ENCODE data around the gene PLD6.
"Not testable (repeated sequence)": the region's sequence is repeated elsewhere in the genome, so short reads cannot be mapped to it uniquely, and the experiment has no call there.

Gene PLD6, protein sequence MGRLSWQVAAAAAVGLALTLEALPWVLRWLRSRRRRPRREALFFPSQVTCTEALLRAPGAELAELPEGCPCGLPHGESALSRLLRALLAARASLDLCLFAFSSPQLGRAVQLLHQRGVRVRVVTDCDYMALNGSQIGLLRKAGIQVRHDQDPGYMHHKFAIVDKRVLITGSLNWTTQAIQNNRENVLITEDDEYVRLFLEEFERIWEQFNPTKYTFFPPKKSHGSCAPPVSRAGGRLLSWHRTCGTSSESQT

DNA sequence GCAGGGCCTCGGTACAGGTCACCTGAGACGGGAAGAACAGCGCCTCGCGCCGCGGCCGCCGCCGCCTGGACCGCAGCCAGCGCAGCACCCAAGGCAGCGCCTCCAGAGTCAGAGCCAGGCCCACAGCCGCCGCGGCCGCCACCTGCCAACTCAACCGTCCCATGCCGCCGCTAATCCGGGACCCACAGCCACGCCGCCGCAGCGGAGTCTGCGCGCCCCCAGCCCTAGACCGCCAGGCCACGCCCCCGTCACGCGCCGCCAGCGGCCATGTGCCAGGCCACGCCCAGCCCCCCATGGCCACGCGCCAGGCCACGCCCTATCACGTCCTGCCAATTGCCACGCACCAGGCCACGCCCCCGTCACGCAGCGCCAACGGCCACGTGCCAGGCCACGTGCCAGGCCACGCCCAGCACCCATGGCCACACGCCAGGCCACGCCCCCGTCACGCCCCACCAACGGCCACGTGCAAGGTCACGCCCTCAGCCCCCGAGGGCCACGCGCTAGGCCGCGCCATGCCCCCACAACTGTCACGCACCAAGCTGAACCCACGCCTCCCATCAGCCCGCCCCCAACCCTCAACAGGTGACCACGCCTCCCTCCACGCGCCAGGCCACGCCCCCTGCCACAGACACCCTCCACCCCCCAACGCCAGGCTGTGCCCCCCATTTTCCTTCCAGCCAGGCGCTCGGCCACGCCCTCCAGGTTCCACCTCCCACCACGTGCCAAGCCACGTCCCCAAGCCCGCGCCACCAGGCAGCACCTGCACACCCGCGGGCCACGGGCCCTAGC lies at the start of gene PLD6:
Gene PLD6, minus strand, starts transcription at position 210 of the 789 bp plus-strand sequence. Its CDS starts 47 bp downstream, at position 163.
- DNase-seq (ENCODE audit: low read depth in 2 of 2), result peak; percentile 87 to 94

DNA sequence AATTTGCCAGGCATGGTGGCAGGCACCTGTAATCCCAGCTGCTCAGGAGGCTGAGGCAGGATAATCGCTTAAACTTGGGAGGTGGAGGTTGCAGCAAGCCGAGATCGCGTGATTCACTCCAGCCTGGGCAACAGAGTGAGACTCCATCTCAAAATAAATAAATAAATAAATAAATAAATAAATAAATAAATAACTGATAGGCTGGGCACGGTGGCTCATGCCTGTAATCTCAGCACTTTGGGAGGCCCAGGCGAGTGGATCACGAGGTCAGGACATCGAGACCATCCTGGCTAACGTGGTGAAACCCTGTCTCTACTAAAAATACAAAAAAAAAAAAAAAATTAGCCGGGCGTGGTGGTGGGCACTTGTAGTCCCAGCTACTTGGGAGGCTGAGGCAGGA lies 49.6 kb upstream of the PLD6 start:
- DNase-seq (ENCODE audit: low read depth in 2 of 2), result not testable (repeated sequence)

DNA sequence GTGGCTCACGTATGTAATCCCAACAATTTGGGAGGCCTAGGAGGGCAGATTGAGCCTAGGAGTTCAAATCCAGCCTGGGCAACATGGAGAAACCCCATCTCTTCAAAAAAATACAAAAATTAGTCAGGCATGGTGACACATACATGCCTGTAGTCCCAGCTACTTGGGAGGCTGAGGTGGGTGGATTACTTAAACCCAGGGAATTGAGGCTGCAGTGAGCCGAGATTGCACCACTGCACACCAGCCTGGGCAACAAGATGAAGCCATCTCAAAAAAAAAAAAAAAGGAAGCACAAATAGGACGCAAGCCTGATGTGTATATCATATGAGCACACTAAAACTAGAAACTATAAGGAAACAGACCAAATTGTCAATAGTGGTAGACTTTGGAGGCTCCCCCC lies 47.9 kb upstream of the PLD6 start:
- no peak for DNase-seq (ENCODE audit: low read depth in 2 of 2)

DNA sequence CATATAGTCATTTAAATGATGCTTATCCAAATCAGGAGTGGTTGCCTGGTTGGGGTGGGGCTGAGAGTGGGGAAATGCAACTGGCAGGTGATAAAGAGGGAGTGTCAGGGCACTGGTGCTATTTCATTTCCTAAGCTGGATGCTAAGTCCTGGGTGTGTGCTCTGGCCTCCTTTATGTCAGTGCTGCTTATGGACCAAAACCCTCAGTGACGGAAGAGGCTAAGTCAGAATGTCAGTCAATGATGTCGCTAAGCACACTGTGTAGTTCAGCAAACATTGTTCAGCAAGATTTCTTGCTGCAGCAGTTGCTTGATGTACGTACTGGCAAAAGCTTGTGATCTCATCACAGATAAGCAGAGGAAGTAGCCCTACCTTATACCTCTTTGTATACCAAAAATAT lies 47.3 kb upstream of the PLD6 start:
- no peak for DNase-seq (ENCODE audit: low read depth in 2 of 2)

DNA sequence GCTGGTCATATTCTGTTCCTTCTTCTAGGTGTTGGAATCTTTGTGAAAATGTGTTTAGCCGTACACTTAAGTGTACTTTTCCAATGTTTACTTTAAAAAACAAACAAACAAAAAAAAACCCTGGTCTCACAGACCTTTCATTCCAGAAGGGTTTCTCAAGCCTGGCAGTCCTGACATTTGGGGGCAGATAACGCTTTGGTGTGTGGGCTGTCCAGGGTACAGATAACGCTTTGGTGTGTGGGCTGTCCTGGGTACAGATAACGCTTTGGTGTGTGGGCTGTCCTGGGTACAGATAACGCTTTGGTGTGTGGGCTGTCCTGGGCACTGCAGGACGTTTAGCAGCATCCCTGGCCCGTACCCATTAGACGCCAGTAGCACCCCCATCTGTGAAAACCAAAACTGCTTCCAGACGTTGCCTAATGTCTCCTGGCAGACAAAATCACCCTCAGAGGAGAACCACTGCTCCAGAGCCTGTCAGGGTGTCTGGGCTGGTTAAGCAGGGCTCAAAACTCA lies 46.1 kb upstream of the PLD6 start:
- DNase-seq (ENCODE audit: low read depth in 2 of 2), result no peak

DNA sequence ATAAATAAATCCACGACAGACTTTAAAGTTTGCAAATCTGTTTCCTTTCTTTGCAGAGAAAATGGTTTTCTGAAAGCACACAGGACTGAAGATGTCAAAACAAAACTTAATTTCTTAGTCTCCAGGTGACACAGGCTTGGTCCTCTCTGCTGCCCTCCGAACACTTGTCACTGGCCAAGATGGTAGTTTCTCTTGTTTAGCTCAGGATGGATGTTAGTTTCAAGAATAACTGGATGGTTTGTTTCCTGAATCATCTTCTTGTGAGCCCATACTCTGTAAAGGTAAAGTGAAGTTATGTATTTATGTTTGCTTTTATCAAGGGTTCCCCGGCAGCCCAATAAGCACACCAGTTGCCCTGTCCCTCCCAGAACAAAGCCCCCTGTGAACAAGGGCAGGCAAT lies 40.7 kb upstream of the PLD6 start:
- no peak for DNase-seq (ENCODE audit: low read depth in 2 of 2)

DNA sequence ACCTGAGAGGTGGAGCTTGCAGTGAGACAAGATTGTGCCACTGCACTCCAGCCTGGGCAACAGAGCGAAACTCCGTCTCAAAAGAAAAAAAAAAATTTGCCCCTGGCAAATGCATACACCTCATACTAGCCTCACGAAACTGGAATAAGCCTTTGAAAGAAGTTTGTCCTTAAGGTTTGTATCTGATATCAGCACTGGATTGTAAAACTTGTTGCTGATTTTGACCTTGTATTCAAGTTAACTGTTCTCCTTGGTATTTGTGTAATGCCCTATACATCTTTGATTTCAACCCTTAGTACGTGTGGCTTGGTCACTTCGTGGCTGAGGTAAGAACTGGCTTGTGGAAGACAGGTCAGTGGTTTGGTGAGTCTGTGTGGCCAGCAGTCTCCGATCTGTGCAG lies 37.0 kb upstream of the PLD6 start:
- no peak for DNase-seq (ENCODE audit: low read depth in 2 of 2)

DNA sequence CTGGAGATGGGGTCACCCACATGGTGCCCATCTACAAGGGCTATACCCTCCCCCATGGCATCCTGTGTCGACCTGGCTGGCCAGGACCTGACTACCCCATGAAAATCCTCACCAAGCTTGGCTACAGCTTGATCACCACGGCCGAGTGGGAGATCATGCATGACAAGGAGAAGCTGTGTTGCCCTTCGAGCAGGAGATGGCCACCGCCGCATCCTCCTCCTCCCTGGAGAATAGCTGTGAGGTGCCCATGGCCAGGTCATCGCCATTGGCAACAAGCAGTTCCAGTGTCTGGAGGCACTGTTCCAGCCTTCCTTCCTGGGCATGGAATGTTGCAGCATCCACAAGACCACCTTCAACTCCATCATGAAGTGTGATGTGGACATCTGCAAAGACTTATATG lies 36.1 kb upstream of the PLD6 start:
- no peak for DNase-seq (ENCODE audit: low read depth in 2 of 2)

DNA sequence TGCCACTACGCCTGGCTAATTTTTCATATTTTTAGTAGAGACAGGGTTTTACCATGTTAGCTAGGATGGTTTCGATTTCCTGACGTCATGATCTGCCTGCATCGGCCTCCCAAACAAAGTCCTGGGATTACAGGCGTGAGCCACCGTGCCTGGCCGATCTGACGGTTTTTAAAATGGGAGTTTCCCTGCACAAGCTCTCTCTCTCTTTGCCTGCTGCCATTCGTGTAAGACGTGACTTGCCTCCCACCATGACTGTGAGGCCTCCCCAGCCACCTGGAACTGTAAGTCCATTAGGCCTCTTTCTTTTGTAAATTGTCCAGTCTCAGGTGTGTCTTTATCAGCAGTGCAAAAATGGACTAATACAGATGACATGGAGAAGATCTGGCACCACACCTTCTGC lies 35.5 kb upstream of the PLD6 start:
- no peak for DNase-seq (ENCODE audit: low read depth in 2 of 2)

DNA sequence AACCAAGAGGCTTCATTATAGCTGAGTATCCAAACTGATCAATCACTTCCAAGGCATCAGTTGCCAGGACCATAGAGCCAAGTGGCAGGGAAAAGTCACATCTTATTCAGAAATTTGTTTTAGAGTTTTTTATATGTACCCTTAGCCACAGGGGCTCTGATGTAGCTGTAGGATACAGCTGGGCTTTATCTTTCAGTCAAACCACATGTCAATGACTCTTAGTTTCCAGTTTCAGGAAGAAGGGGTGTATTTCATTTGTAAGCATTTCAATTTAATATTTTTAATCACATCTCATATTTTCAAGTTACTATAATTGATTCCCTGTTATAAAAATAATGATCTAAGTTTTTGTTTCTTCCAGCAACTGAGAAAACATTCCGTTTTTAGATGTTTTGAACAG lies 33.7 kb upstream of the PLD6 start:
- DNase-seq (ENCODE audit: low read depth in 2 of 2), result no peak

DNA sequence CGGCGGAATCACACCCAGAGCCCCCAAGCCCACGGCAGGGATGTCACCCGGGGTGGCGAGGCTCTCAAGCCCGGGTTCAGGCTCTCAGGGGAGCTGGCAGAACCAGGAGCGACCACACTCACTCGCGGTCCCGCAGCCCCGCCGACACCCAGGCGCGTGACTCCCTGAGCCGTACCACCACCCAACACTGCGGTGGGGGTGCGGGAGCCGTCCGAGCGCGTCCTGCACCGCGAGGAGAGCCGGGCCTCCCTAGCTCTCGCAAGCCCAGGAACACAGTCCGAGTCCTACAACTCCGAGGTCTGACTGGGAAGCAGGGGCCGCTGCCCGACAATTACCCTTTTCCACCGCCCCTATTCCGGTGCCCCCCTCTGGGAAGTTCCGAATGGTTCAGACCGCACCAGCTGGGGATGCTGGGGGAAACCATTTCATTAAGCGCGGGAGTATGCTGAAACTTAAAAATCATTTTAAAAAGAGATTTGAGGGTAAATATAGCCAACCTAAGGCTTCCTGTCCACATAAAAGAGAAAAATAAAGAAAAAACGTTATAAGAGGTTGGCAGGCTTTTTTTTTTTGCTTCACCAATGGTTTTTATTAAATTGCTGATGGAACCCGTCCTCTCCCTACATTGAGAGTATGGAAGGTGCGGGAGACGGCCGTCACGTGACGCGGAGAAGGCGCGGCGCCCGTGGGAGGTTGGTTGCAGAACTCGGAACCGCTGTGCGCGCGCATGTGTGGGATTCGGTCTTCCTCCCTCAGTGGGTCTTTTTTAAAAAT lies 31.1 kb upstream of the PLD6 start, which contains the start of gene FLCN:
Gene FLCN, minus strand, starts transcription at position 143 of the 774 bp plus-strand sequence. CDS start 9,031 bp downstream, outside the sequence.
- DNase-seq (ENCODE audit: low read depth in 2 of 2), result peak; percentile 86 to 87

DNA sequence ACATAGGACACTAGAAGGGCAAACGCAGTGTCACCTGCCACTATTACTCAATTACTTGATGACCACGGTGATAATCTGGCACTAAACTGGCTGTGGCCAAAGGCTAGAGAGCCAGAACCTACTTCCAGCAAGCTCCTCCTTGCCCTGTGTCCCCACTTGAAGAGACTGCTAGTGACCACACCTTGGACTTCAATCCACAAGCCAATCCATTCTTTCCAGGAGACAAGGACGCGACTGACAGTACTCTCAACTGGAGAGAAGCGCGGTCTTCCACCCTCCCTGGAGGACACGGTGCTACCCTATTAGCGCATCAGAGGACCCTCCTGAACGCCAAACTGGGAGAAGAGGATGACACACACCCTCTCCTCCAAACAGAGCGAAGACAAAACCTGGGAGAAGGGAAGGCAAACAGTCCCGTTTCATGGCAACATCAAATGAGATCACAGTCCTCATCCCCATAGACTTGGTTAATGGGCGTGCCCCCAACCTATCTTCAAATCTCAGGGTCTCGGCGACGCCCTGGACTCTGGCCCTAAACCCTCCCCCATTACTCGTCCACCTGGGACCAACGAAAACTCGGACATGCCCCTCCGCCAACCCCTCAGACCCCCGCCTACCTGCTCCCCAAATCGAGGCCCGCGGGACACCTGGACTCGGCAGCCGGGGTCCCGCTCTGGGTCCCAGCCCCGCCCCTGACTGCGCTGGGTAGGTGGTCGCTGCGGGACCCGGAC lies 30.3 kb upstream of the PLD6 start:
- no peak for DNase-seq (ENCODE audit: low read depth in 2 of 2)

DNA sequence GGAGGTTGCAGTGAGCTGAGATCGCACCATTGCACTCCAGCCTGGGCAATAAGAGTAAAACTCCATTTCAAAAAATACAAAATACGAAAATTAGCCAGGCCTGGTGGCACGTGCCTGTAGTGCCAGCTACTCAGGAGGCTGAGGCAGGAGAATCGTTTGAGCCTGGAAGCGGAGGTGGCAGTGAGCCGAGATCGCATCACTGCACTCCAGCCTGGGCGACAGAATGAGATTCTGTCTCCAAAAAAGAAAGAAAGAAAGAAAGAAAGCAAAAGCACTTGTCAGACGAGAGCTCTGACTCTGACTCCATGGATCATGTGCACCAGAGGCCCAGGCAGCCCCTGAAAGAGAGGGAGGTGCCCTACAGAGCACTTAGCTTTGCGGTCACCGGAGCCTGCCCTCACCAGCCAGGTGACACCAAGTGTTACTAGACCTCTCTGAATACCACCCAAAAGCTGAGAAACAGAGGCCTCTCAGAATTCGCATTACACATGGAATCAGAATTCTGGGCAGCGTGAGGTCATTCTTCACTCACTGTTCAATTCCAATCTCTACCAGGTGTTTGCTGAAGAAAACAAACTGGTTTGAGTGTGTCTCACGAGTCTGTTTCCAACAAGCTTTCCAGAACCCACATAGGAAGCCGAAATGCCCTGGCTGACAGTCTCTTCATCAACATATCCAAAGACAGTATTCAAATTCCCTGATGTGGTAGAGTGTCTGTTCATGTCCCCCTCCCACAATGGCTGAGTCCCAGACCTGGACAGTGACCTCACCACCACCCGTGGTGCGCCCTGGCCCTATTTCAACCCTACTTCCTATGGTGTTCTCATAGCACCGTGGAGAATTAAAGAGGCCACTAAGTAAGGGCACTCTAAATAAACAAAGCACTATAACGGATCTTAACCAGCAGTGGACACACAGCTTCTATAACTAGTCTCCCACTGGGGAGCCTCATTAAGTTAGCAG lies 29.4 kb upstream of the PLD6 start:
- no peak for DNase-seq (ENCODE audit: low read depth in 2 of 2)

DNA sequence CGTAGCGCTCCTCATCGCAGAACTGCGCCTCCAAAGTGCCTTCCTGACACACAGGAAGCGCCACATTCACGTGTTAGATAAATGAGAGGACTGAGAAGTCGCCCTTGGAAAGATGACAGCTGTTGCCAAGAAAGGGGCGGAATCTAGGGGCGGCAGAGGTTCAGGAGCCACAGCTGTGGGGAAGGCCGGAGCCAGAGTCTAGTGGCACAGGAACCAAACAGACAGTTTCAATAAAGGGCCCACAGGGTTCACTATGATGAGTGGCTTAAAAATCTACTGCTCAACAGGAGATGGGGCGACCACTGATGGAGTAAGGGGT lies 26.1 kb upstream of the PLD6 start:
- DNase-seq (ENCODE audit: low read depth in 2 of 2), result no peak

DNA sequence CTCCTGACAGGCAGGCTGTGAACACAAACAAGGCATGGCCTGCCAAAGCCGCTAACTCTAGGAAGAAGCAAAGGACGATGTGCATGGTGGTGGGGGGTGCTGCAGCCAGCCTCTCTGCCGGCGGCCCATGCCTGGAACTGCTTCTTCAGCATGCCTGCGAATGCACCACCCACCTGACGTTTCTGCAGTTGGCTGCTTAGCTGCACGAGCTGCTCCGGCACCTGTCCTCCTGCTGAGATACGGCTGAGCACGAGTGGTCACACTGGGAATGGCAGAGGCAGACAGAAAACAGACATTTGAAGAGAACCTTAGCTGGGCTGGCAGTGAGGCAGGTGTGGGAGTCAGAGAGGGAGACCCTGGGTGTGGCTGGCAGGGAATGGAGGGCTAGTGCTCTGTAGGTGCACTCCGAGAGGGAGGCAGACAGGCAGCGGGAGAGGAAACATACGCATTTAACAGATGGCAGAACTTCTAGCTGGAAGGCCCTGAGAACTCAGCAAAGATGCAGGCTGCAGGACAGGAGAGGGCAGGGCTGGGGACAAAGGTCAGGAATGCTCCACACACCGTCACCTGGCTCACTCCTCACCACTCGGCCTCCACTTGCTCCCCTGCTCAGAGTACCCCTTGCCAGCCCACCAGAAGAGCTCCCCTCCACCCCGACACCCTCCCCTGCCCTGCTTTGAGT lies 25.6 kb upstream of the PLD6 start:
- DNase-seq (ENCODE audit: low read depth in 2 of 2), result no peak

DNA sequence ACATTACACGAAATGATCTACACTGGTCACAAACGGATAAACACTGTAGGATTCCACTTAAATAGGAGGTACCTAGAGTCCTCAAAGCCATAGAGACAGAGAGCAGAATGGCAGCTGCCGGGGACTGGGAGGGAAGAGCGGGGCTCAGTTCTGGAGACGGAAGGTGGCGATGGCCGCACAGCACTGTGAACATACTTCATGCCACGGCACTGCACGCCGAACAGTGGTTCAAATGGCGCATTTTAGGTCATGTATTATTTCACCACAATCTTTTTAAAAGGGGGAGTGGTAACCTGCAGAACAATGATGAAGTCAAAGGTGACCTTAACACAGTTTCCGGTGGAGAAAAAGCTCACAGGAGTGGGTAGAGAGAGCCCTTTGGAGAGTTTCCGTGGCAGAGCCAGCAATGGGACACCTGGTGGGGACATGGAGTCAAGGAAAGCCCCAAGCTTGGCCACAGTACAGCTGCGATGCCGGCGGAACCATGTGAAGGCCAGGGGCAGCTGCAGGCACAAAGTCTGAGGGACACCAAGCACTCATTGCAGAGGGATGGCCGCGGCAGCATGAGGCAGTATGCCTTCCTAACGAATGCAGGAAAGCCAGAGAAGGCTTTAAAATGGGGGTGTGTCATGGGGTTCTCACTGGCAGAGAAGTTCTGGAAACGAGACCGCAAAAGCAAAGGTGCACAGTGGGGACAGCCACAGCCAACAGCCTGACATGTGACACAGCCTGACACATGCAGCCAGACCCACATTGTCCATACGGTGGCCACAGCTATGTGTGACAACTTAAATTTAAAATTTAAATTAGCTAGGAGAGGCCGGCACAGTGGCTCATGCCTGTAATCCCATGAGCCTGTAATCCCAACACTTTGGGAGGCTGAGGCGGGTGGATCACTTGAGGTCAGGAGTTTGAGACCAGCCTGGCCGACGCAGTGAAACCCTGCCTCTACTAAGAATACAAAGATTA lies 23.6 kb upstream of the PLD6 start:
- no peak for DNase-seq (ENCODE audit: low read depth in 2 of 2)

DNA sequence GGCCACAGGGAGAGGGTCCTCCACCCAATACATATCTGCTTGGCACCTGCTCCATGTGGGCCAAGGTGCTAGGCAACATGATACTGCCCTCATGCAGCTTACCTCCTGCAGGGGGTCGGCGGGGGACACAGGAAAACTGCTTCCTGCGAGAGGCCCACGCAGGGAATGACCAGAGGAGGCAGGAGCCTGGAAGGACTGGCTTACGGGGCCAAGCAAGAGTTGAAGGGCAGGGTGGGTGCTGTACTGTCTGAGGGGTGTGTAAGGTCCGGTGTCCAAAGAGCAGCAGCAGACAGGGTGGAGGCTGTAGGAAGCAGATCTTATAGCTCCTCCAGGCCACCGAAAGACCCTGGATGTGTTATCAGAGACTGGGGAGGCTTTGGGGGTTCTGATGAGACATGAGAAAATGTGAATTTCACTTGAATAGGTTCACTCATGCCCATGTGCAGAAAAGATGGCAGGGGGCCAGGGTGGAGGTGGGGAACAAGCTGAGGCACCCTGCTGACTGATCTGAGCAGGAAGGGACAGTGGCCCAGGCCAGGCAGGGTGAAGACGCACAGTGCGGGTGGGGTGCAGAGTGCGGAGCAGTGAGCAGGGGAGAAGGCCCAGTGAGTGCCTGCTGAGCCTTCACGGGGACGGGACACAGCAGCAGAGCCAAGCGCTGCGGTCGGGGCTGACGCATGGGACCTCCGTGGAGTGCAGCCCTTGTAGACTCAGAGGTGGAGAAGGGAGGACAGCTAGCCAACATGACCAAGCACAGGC lies 22.6 kb upstream of the PLD6 start:
- no peak for DNase-seq (ENCODE audit: low read depth in 2 of 2)

All from stimulated activated CD4-positive, alpha-beta T cell treated with anti-CD3 and anti-CD28 coated beads, Interleukin-1b, Interleukin-23, amount 100 ng/mL, for 4 hours (primary cell).